Activated B cell treated with CpG ODN at 0.5 μM for 24 hours (primary cell): Measurements from ENCODE around the gene GAL3ST2. TPM values are rescaled to one million over a fixed set of nuclear protein-coding genes. Genes with fewer than 3 reads are reported as not detected.

ENCODE experiments used
- ATAC-seq: fragments of 200-7000 bp; cut with Tn5 transposase; one replicate; pipeline ENCODE4 v1.10.0; 2021; ENCODE audit warnings: low read depth, mild to moderate bottlenecking, moderate library complexity
- CTCF ChIA-PET: fragments of 350-600 bp; sonication (Branson Sonifier 250); formaldehyde crosslinking; loops from one replicate; lab custom pipeline; 2021; ENCODE audit warnings: antibody characterized with exemption; lab: Charles Lee
- POLR2A ChIA-PET: fragments of 350-600 bp; sonication (Branson Sonifier 250); formaldehyde crosslinking; loops from one replicate; lab custom pipeline; 2021; ENCODE audit warnings: antibody characterized with exemption; lab: Charles Lee
- DNase-seq: peaks from one replicate; pipeline ENCODE4 v3.0.0; 2022
- H3K27ac Mint-ChIP-seq: one replicate; pipeline ENCODE4 v1.8.0; 2020; ENCODE audit warnings: mixed read lengths
- H3K27me3 Mint-ChIP-seq: one replicate; pipeline ENCODE4 v1.8.0; 2021; ENCODE audit warnings: mixed read lengths
- H3K36me3 Mint-ChIP-seq: one replicate; pipeline ENCODE4 v1.8.0; 2021; ENCODE audit warnings: low read depth, mixed read lengths
- H3K4me1 Mint-ChIP-seq: one replicate; pipeline ENCODE4 v1.8.0; 2021; ENCODE audit warnings: mixed read lengths
- H3K4me3 Mint-ChIP-seq: one replicate; pipeline ENCODE4 v1.8.0; 2020; ENCODE audit warnings: mild to moderate bottlenecking, mixed read lengths
- H3K9me3 Mint-ChIP-seq: one replicate; pipeline ENCODE4 v1.8.0; 2020; ENCODE audit warnings: mixed read lengths
- intact Hi-C: fragments of 100-400 bp; cut with micrococcal nuclease; formaldehyde crosslinking; loops from one replicate; pipeline ENCODE4 v1.15.1; 2024
- total RNA-seq: library from RNA; stranded (reverse); gene quantifications from 2 replicates; pipeline ENCODE4 v1.2.3, GENCODE V29; 2022
- TF ChIP-seq, protein P1 (sequence below): fragments of 200-600 bp; IDR thresholded peaks from one replicate; pipeline ENCODE4 v1.8.0; 2022; ENCODE audit warnings: antibody characterized with exemption, mild to moderate bottlenecking

GAL3ST2 gene
- total RNA-seq, 1 donor from 2014 or later, result not detected

GRCh38 chr2:241770185-241770935 lies 6.3 kb upstream of the GAL3ST2 start:
- Mint-ChIP-seq H3K36me3 (no peaks in the 10 kb centered on the region), H3K27me3 (no peaks in the 10 kb centered on the region), H3K4me1 (peaks cover 14% of the 10 kb centered on the region), H3K9me3 (no peaks in the 10 kb centered on the region), H3K4me3 (no peak overlapping the region), H3K27ac (no peak overlapping the region)
- intact Hi-C loops, result loop anchor here (5.0 kb wide), 1 partner anchor 33 kb away; no protein-coding TSS in a partner anchor
- ATAC-seq, result no peak
- TF ChIP-seq, protein P1, sequence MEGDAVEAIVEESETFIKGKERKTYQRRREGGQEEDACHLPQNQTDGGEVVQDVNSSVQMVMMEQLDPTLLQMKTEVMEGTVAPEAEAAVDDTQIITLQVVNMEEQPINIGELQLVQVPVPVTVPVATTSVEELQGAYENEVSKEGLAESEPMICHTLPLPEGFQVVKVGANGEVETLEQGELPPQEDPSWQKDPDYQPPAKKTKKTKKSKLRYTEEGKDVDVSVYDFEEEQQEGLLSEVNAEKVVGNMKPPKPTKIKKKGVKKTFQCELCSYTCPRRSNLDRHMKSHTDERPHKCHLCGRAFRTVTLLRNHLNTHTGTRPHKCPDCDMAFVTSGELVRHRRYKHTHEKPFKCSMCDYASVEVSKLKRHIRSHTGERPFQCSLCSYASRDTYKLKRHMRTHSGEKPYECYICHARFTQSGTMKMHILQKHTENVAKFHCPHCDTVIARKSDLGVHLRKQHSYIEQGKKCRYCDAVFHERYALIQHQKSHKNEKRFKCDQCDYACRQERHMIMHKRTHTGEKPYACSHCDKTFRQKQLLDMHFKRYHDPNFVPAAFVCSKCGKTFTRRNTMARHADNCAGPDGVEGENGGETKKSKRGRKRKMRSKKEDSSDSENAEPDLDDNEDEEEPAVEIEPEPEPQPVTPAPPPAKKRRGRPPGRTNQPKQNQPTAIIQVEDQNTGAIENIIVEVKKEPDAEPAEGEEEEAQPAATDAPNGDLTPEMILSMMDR, result no peak
- ChIA-PET POLR2A (interaction anchor here (1.0 kb wide), 1 partner anchor 36 kb away, joined by 3 read pairs; the partner anchor contains the start of gene D2HGDH), CTCF (no interaction called here)
- DNase-seq, result no peak

GRCh38 chr2:241770936-241771285 lies 5.7 kb upstream of the GAL3ST2 start:
- no peaks in the 10 kb centered on the region for H3K27me3 Mint-ChIP-seq
- H3K4me1 Mint-ChIP-seq, result peaks cover 14% of the 10 kb centered on the region
- CTCF ChIA-PET, result no interaction called here
- H3K4me3 Mint-ChIP-seq, result no peak overlapping the region
- no peak overlapping the region for H3K27ac Mint-ChIP-seq
- POLR2A ChIA-PET, result interaction anchor here (1.0 kb wide), 1 partner anchor 36 kb away, joined by 3 read pairs; the partner anchor contains the start of gene D2HGDH
- ATAC-seq (no peak), DNase-seq (no peak)
- no peaks in the 10 kb centered on the region for H3K36me3 Mint-ChIP-seq
- intact Hi-C loops, result loop anchor here (5.0 kb wide), 1 partner anchor 34 kb away; no protein-coding TSS in a partner anchor
- H3K9me3 Mint-ChIP-seq, result no peaks in the 10 kb centered on the region
- TF ChIP-seq, protein P1, result no peak

- TF ChIP-seq, protein P1, result no peak
- Mint-ChIP-seq H3K4me3 (peak overlapping the region; percentile 72), H3K27ac (peak overlapping the region; percentile 36), H3K36me3 (no peaks in the 10 kb centered on the region), H3K4me1 (peaks cover 14% of the 10 kb centered on the region), H3K9me3 (no peaks in the 10 kb centered on the region), H3K27me3 (no peaks in the 10 kb centered on the region)
- ChIA-PET POLR2A (interaction anchor here (1.0 kb wide), 1 partner anchor 37 kb away, joined by 3 read pairs; the partner anchor contains the start of gene D2HGDH), CTCF (no interaction called here)
- ATAC-seq (peak; percentile 34), DNase-seq (no peak)
- intact Hi-C loops, result loop anchor here (1.0 to 5.0 kb wide), 2 partner anchors 17 to 34 kb away; no protein-coding TSS in a partner anchor
Measured at GRCh38 chr2:241771286-241772062, 5.1 kb upstream of the GAL3ST2 start.

DNA sequence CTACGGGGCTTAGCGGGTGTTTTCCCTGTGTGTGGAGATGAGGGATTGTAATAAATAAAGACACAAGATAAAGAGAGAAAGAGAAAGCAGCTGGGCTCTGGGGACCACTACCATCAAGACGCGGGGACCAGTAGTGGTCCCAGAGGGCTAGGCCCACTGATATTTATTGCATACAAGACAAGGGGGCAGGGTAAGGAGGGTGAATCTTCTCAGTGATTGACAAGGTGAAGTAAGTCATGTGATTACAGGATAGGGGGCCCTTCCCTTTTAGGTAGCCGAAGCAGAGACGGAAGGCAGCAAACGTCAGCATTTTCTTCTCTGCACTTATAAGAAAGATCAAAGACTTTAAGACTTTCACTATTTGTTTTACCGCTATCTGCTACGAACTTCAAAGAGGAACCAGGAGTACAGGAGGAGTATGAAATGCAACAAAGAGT lies 4.5 kb upstream of the GAL3ST2 start:
- ATAC-seq, result peak; percentile 47
- DNase-seq, result no peak
- TF ChIP-seq, protein P1, result no peak
- Mint-ChIP-seq H3K27me3 (no peaks in the 10 kb centered on the region), H3K9me3 (no peaks in the 10 kb centered on the region), H3K27ac (peak overlapping the region; percentile 36), H3K36me3 (no peaks in the 10 kb centered on the region), H3K4me3 (peak overlapping the region; percentile 72), H3K4me1 (peaks cover 14% of the 10 kb centered on the region)
- ChIA-PET POLR2A (interaction anchor here (0.7 kb wide), 1 partner anchor 39 kb away, joined by 4 read pairs; no protein-coding TSS in a partner anchor), CTCF (no interaction called here)
- intact Hi-C loops, result loop anchor here (1.0 to 5.0 kb wide), 2 partner anchors 16 to 35 kb away; no protein-coding TSS in a partner anchor
